ENCODE measurements around the gene DPCD. TPM values are rescaled to one million over a fixed set of nuclear protein-coding genes. Genes with fewer than 3 reads are reported as not detected.

Gene DPCD
- total RNA-seq = 11.9 and 18.0 TPM in 2 replicates

GRCh38 chr10:101587725-101588653, at the start of gene DPCD, which contains the start of gene POLL:
TSS of gene DPCD (plus strand) at chr10:101588321. CDS start at chr10:101588337, 16 bp downstream.
TSS of gene POLL (minus strand) at chr10:101588257. CDS start at chr10:101587360, 897 bp downstream.

Other genes with a start within 250 kb of the DPCD start
- 6.5 and 9.4 TPM in 2 replicates for gene BTRC, start 234.2 kb upstream of the DPCD start, total RNA-seq
- 6.1 and 7.2 TPM in 2 replicates for gene POLL, start 64 bp upstream of the DPCD start, total RNA-seq
- gene FBXW4, start 106.8 kb downstream of the DPCD start, total RNA-seq = 23.5 and 24.8 TPM in 2 replicates
- gene FGF8, start 187.8 kb downstream of the DPCD start, total RNA-seq = not detected in 2 replicates
- 55.2 and 73.3 TPM in 2 replicates for gene NPM3, start 195.1 kb downstream of the DPCD start, total RNA-seq
- 65.2 and 74.1 TPM in 2 replicates for gene OGA, start 230.1 kb downstream of the DPCD start, total RNA-seq